Mesenchymal stem cell (in vitro differentiated cells and primary cell): Measurements from ENCODE around the gene GHR.

Experiments used
- DNase-seq: peaks from one replicate; pipeline ENCODE4 v3.0.0-alpha.2; 2013
- H2AFZ ChIP-seq: one replicate; pipeline ENCODE4 v1.6.1; 2013; ENCODE audit warnings: low read depth, mild to moderate bottlenecking, control low read depth, inconsistent platforms, low read length, moderate library complexity
- H2AK5ac ChIP-seq: 2 replicates; pipeline ENCODE4 v1.6.1; 2013; ENCODE audit warnings: low read length, moderate library complexity, mild to moderate bottlenecking, inconsistent platforms; ENCODE audit not compliant: severe bottlenecking
- H2BK120ac ChIP-seq: one replicate; pipeline ENCODE4 v1.6.1; 2013; ENCODE audit warnings: low read depth, mild to moderate bottlenecking, inconsistent platforms, low read length, moderate library complexity
- H2BK12ac ChIP-seq, 2 experiments: one replicate each; pipeline ENCODE4 v1.6.1; 2013; ENCODE audit warnings: inconsistent platforms in 2 of 2, low read length in 2 of 2, mild to moderate bottlenecking in 2 of 2, moderate library complexity in 2 of 2, control low read depth in 1 of 2
- H2BK15ac ChIP-seq: one replicate; pipeline ENCODE4 v1.6.1; 2013; ENCODE audit warnings: mild to moderate bottlenecking, low read depth, inconsistent platforms; ENCODE audit not compliant: poor library complexity, severe bottlenecking
- H2BK5ac ChIP-seq: 2 replicates; pipeline ENCODE4 v1.6.1; 2013; ENCODE audit warnings: low read depth, mild to moderate bottlenecking, low read length, control low read depth, inconsistent platforms; ENCODE audit not compliant: poor library complexity, severe bottlenecking
- H3K14ac ChIP-seq, 2 experiments: one replicate each; pipeline ENCODE4 v1.6.1; 2013; ENCODE audit warnings: inconsistent platforms in 2 of 2, low read length in 2 of 2, control low read depth in 1 of 2, mild to moderate bottlenecking in 1 of 2, moderate library complexity in 1 of 2
- H3K18ac ChIP-seq, 2 experiments: one replicate each; pipeline ENCODE4 v1.6.1; 2013; ENCODE audit warnings: inconsistent platforms in 2 of 2, low read length in 2 of 2, control low read depth in 1 of 2, low read depth in 1 of 2, mild to moderate bottlenecking in 1 of 2
- H3K23ac ChIP-seq, 2 experiments: one replicate each; pipeline ENCODE4 v1.6.1; 2013; ENCODE audit warnings: inconsistent platforms in 2 of 2, low read length in 2 of 2, mild to moderate bottlenecking in 2 of 2, moderate library complexity in 2 of 2, control low read depth in 1 of 2
- H3K27ac ChIP-seq: 2 replicates; pipeline ENCODE4 v1.5.1; 2013; ENCODE audit warnings: mild to moderate bottlenecking, moderate library complexity, low read length, control low read depth, inconsistent platforms; ENCODE audit not compliant: poor library complexity, severe bottlenecking
- H3K27me3 ChIP-seq, 2 experiments: 2 replicates each; pipeline versions ENCODE4 v1.6.1 to v1.7.0; 2013; ENCODE audit warnings: low read length in 2 of 2, mild to moderate bottlenecking in 2 of 2, moderate library complexity in 2 of 2, control low read depth in 1 of 2, inconsistent platforms in 1 of 2; ENCODE audit not compliant: control insufficient read depth in 1 of 2, insufficient read depth in 1 of 2
- H3K36me3 ChIP-seq, 2 experiments: 2 replicates each; pipeline versions ENCODE4 v1.6.1 to v1.7.0; 2013; ENCODE audit warnings: low read length in 2 of 2, control low read depth in 1 of 2, inconsistent platforms in 1 of 2, low read depth in 1 of 2, mild to moderate bottlenecking in 1 of 2; ENCODE audit not compliant: insufficient read depth in 2 of 2, control insufficient read depth in 1 of 2
- H3K4ac ChIP-seq, 2 experiments: one replicate each; pipeline ENCODE4 v1.6.1; 2013; ENCODE audit warnings: inconsistent platforms in 2 of 2, low read length in 2 of 2, mild to moderate bottlenecking in 2 of 2, moderate library complexity in 2 of 2, control low read depth in 1 of 2, low read depth in 1 of 2
- H3K4me1 ChIP-seq: 2 replicates; pipeline ENCODE4 v1.6.1; 2013; ENCODE audit warnings: low read depth, low read length, control low read depth; ENCODE audit not compliant: control insufficient read depth, insufficient read depth
- H3K4me2 ChIP-seq: 2 replicates; pipeline ENCODE4 v1.6.1; 2013; ENCODE audit warnings: low read length, mild to moderate bottlenecking, inconsistent platforms; ENCODE audit not compliant: poor library complexity, severe bottlenecking
- H3K4me3 ChIP-seq, 2 experiments: 2 replicates each; pipeline versions ENCODE4 v1.5.1 to v1.7.0; 2013; ENCODE audit warnings: low read length in 2 of 2, mild to moderate bottlenecking in 2 of 2, control low read depth in 1 of 2, low read depth in 1 of 2; ENCODE audit not compliant: insufficient read depth in 1 of 2
- H3K79me1 ChIP-seq: replicated peaks from 2 replicates; pipeline ENCODE4 v1.6.1; 2013; ENCODE audit warnings: mild to moderate bottlenecking, control low read depth, low read length, inconsistent platforms; ENCODE audit not compliant: poor library complexity, severe bottlenecking
- H3K9ac ChIP-seq: 2 replicates; pipeline ENCODE4 v1.7.0; 2013; ENCODE audit warnings: mild to moderate bottlenecking, low read length, moderate library complexity
- H3K9me3 ChIP-seq: 2 replicates; pipeline ENCODE4 v1.7.0; 2013; ENCODE audit warnings: mild to moderate bottlenecking, low read length; ENCODE audit not compliant: control insufficient read depth
- H4K8ac ChIP-seq: one replicate; pipeline ENCODE4 v1.6.1; 2013; ENCODE audit warnings: inconsistent platforms, mild to moderate bottlenecking, low read length, moderate library complexity
- H4K91ac ChIP-seq: one replicate; pipeline ENCODE4 v1.6.1; 2013; ENCODE audit warnings: mild to moderate bottlenecking, low read length, inconsistent platforms
- WGBS: methylation state at CpG from one replicate; pipeline ENCODE4 v1.1.7; 2013; ENCODE audit warnings: mixed read lengths; 5-methylcytosine and 5-hydroxymethylcytosine counted together

The GHR gene

GRCh38 chr5:42586625-42587024 is 163.4 kb downstream of the GHR start:
- no peak overlapping the region for H3K9ac ChIP-seq
- no peak overlapping the region for H3K4me2 ChIP-seq
- H3K4me3 ChIP-seq, result no peak overlapping the region
- H3K27ac ChIP-seq, result no peak overlapping the region
- H3K27me3 ChIP-seq, result peaks cover 0 to 3% of the 10 kb centered on the region in 2 experiments
- H2BK120ac ChIP-seq, result no peak overlapping the region
- no peaks in the 10 kb centered on the region for H3K9me3 ChIP-seq
- H4K8ac ChIP-seq, result no peak overlapping the region
- no peak overlapping the region for H4K91ac ChIP-seq
- H3K4me1 ChIP-seq, result no peaks in the 10 kb centered on the region
- H3K14ac ChIP-seq, result no peak overlapping the region
- WGBS, result 44% methylated on average over 4 of the region's 4 CpGs
- H3K4ac ChIP-seq, result no peak overlapping the region
- no peaks in the 10 kb centered on the region for H3K79me1 ChIP-seq
- DNase-seq, result no peak
- no peak overlapping the region for H3K18ac ChIP-seq
- no peak overlapping the region for H3K23ac ChIP-seq
- no peak overlapping the region for H2BK15ac ChIP-seq
- H2BK5ac ChIP-seq, result no peak overlapping the region
- no peak overlapping the region for H2AK5ac ChIP-seq
- no peak overlapping the region for H2AFZ ChIP-seq
- no peak overlapping the region for H2BK12ac ChIP-seq
- no peaks in the 10 kb centered on the region for H3K36me3 ChIP-seq

GRCh38 chr5:42587096-42587723 is 164.0 kb downstream of the GHR start:
- Histone ChIP-seq H2AFZ (no peak overlapping the region), H3K9ac (peak overlapping the region; percentile 55), H2BK120ac (no peak overlapping the region), H3K27me3 (no peaks in the 10 kb centered on the region), H2BK15ac (no peak overlapping the region), H4K91ac (no peak overlapping the region), H3K27ac (no peak overlapping the region), H3K4me2 (no peak overlapping the region), H2BK12ac (no peak overlapping the region), H3K23ac (no peak overlapping the region), H3K36me3 (no peaks in the 10 kb centered on the region), H3K9me3 (no peaks in the 10 kb centered on the region), H3K18ac (no peak overlapping the region), H3K4me1 (no peaks in the 10 kb centered on the region), H2AK5ac (no peak overlapping the region), H3K4ac (no peak overlapping the region), H3K79me1 (no peaks in the 10 kb centered on the region), H3K4me3 (peak overlapping the region in 1 of 2 experiments; percentile 47), H2BK5ac (no peak overlapping the region), H3K14ac (no peak overlapping the region), H4K8ac (no peak overlapping the region)
- 88% methylated on average over 1 of the region's 4 CpGs for WGBS
- DNase-seq, result no peak

- Histone ChIP-seq H4K91ac (no peak overlapping the region), H3K4ac (no peak overlapping the region), H3K27me3 (no peaks in the 10 kb centered on the region), H3K18ac (no peak overlapping the region), H3K23ac (no peak overlapping the region), H2BK120ac (no peak overlapping the region), H3K9ac (no peak overlapping the region), H4K8ac (no peak overlapping the region), H2BK12ac (no peak overlapping the region), H3K4me3 (no peak overlapping the region), H2BK5ac (no peak overlapping the region), H2AFZ (no peak overlapping the region), H3K36me3 (no peaks in the 10 kb centered on the region), H3K4me2 (no peak overlapping the region), H3K14ac (no peak overlapping the region), H2BK15ac (no peak overlapping the region), H3K4me1 (no peaks in the 10 kb centered on the region), H3K27ac (no peak overlapping the region), H3K9me3 (no peaks in the 10 kb centered on the region), H3K79me1 (no peaks in the 10 kb centered on the region), H2AK5ac (no peak overlapping the region)
- no peak for DNase-seq
Observed at GRCh38 chr5:42590566-42590965, 167.3 kb downstream of the GHR start.

- Histone ChIP-seq H3K27ac (no peak overlapping the region), H3K14ac (no peak overlapping the region), H3K4me2 (no peak overlapping the region), H3K79me1 (no peaks in the 10 kb centered on the region), H3K4me1 (no peaks in the 10 kb centered on the region), H3K4ac (no peak overlapping the region), H3K4me3 (no peak overlapping the region), H2BK12ac (no peak overlapping the region), H2AFZ (no peak overlapping the region), H4K91ac (no peak overlapping the region), H2BK15ac (no peak overlapping the region), H2AK5ac (no peak overlapping the region), H3K23ac (no peak overlapping the region), H3K36me3 (no peaks in the 10 kb centered on the region), H3K18ac (no peak overlapping the region), H3K27me3 (no peaks in the 10 kb centered on the region), H4K8ac (no peak overlapping the region), H3K9ac (no peak overlapping the region), H2BK120ac (no peak overlapping the region), H2BK5ac (no peak overlapping the region), H3K9me3 (no peaks in the 10 kb centered on the region)
- 7% methylated on average over 7 of the region's 7 CpGs for WGBS
- peak; percentile 58 for DNase-seq
Observed at GRCh38 chr5:42591015-42591414, 167.8 kb downstream of the GHR start.
